DND-41 (cell line): Measurements from ENCODE around the gene TOGARAM1.

Source experiments
- EZH2 ChIP-seq: IDR thresholded peaks from 3 replicates; pipeline ENCODE4 v1.6.1; 2012; ENCODE audit warnings: borderline replicate concordance, low read depth, mild to moderate bottlenecking, moderate library complexity, low read length, inconsistent platforms; ENCODE audit not compliant: severe bottlenecking
- TF ChIP-seq, protein P1 (sequence below): IDR thresholded peaks from 2 replicates; pipeline ENCODE4 v1.5.1; 2012; ENCODE audit warnings: borderline replicate concordance, low read length, moderate library complexity, mild to moderate bottlenecking; ENCODE audit not compliant: poor library complexity, severe bottlenecking; ENCODE audit errors: extremely low read depth

DNA sequence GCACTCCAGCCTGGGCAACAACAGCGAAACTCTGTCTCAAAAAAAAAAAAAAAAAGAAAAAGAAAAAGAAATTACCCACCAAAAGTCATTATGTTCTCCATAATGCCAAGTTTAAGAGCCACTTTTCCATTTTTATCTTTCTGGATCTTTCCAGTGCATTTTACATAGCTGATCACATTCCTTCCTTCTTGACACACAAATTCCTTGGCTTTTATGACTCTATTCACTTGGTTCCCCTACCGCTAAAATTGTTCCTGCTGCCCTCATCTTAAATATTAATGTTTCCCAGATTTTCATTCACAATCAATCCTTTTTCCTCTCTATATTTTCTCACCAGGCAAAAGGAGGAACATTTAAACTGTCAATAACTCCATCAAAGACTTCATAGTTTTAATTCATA is 20.4 kb upstream of the TOGARAM1 start:
- TF ChIP-seq, protein P1, sequence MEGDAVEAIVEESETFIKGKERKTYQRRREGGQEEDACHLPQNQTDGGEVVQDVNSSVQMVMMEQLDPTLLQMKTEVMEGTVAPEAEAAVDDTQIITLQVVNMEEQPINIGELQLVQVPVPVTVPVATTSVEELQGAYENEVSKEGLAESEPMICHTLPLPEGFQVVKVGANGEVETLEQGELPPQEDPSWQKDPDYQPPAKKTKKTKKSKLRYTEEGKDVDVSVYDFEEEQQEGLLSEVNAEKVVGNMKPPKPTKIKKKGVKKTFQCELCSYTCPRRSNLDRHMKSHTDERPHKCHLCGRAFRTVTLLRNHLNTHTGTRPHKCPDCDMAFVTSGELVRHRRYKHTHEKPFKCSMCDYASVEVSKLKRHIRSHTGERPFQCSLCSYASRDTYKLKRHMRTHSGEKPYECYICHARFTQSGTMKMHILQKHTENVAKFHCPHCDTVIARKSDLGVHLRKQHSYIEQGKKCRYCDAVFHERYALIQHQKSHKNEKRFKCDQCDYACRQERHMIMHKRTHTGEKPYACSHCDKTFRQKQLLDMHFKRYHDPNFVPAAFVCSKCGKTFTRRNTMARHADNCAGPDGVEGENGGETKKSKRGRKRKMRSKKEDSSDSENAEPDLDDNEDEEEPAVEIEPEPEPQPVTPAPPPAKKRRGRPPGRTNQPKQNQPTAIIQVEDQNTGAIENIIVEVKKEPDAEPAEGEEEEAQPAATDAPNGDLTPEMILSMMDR, result no peak
- no peak for TF ChIP-seq EZH2
